OCI-LY3 (cell line): ENCODE data around the gene ATP10B.
"Not testable (repeated sequence)": the region's sequence is repeated elsewhere in the genome, so short reads cannot be mapped to it uniquely, and the experiment has no call there.

Experiments
- H2AFZ ChIP-seq: fragments of 200-600, 300-600 bp; shearing (Covaris generic); 2 replicates; pipeline ENCODE4 v1.6.0; 2014; ENCODE audit warnings: antibody characterized with exemption, low read depth, low read length
- H3K27ac ChIP-seq: fragments of 200-600, 300-600 bp; sonication (generic); 2 replicates; pipeline ENCODE4 v1.5.1; 2014; ENCODE audit warnings: mild to moderate bottlenecking, low read length, moderate library complexity, mixed read lengths
- H3K27me3 ChIP-seq: fragments of 200-600, 300-600 bp; sonication (generic); 2 replicates; pipeline ENCODE4 v1.6.1; 2014; ENCODE audit warnings: low read depth, low read length, mixed read lengths
- H3K36me3 ChIP-seq: fragments of 200-600, 300-600 bp; sonication (generic); replicated peaks from 2 replicates; pipeline ENCODE3; 2014; ENCODE audit warnings: low read depth, low read length, mixed read lengths
- H3K4me1 ChIP-seq: fragments of 300-600, 200-600 bp; sonication (generic); 2 replicates; pipeline ENCODE4 v1.6.1; 2014; ENCODE audit warnings: low read length, mixed read lengths
- H3K4me2 ChIP-seq: fragments of 200-600, 300-600 bp; sonication (generic); 2 replicates; pipeline ENCODE4 v1.6.1; 2014; ENCODE audit warnings: low read length, mixed read lengths
- H3K4me3 ChIP-seq: fragments of 300-600, 200-600 bp; sonication (generic); 2 replicates; pipeline ENCODE4 v1.5.1; 2014; ENCODE audit warnings: antibody characterized with exemption, mild to moderate bottlenecking, low read length, moderate library complexity
- H3K79me2 ChIP-seq: fragments of 300-600, 200-600 bp; shearing (Covaris generic); 2 replicates; pipeline ENCODE4 v1.6.1; 2014; ENCODE audit warnings: mild to moderate bottlenecking, low read length, mixed read lengths
- H3K9ac ChIP-seq: fragments of 300-600, 200-600 bp; shearing (Covaris generic); 2 replicates; pipeline ENCODE4 v1.6.0; 2014; ENCODE audit warnings: mild to moderate bottlenecking, low read length, moderate library complexity
- H3K9me3 ChIP-seq: fragments of 200-600, 300-600 bp; shearing (Covaris generic); 2 replicates; pipeline ENCODE4 v1.6.1; 2014; ENCODE audit warnings: low read length, mixed read lengths; ENCODE audit not compliant: insufficient read depth
- H4K20me1 ChIP-seq: fragments of 200-600, 300-600 bp; sonication (generic); 2 replicates; pipeline ENCODE4 v1.6.1; 2016; ENCODE audit warnings: low read length, mixed read lengths; ENCODE audit not compliant: insufficient read depth
- EZH2phosphoT487 ChIP-seq: fragments of 200-600 bp; shearing (Covaris generic); IDR thresholded peaks from 2 replicates; pipeline ENCODE4 v1.6.1; 2018; ENCODE audit warnings: antibody characterized with exemption, mixed run types, low read depth
- TF ChIP-seq, protein P1 (sequence below): fragments of 200-600, 300-600 bp; sonication (generic); IDR thresholded peaks from 2 replicates; pipeline ENCODE4 v1.5.1; 2014; ENCODE audit warnings: antibody characterized with exemption, low read length, low read depth

The ATP10B gene, protein sequence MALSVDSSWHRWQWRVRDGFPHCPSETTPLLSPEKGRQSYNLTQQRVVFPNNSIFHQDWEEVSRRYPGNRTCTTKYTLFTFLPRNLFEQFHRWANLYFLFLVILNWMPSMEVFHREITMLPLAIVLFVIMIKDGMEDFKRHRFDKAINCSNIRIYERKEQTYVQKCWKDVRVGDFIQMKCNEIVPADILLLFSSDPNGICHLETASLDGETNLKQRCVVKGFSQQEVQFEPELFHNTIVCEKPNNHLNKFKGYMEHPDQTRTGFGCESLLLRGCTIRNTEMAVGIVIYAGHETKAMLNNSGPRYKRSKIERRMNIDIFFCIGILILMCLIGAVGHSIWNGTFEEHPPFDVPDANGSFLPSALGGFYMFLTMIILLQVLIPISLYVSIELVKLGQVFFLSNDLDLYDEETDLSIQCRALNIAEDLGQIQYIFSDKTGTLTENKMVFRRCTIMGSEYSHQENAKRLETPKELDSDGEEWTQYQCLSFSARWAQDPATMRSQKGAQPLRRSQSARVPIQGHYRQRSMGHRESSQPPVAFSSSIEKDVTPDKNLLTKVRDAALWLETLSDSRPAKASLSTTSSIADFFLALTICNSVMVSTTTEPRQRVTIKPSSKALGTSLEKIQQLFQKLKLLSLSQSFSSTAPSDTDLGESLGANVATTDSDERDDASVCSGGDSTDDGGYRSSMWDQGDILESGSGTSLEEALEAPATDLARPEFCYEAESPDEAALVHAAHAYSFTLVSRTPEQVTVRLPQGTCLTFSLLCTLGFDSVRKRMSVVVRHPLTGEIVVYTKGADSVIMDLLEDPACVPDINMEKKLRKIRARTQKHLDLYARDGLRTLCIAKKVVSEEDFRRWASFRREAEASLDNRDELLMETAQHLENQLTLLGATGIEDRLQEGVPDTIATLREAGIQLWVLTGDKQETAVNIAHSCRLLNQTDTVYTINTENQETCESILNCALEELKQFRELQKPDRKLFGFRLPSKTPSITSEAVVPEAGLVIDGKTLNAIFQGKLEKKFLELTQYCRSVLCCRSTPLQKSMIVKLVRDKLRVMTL (N-terminal part only)

DNA sequence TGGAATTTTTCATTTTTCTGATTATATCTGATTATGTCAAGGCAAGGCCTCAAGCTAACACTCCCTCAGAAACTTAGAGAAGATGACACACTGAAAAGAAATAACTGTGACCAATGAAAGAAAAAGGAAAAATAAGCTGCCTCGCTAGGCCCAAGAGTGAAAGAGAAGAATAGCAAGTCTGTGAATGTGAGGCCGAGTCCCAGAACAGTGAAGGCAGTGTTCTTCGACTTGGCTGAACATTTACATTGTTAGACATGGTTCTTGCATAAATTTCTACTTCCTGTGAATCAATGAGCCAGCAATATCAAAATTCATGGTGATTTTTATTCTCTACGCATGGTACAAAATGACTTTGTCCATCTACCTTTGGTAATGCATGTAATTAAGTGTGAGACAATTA, at the start of gene ATP10B:
Gene ATP10B, minus strand, starts transcription at position 163 of the 400 bp plus-strand sequence. CDS start 164,137 bp downstream, outside the sequence.
- Histone ChIP-seq H2AFZ (no peak within 1 kb of the TSS), H4K20me1 (no peaks in the 10 kb centered on the region), H3K79me2 (no peaks in the 10 kb centered on the region), H3K9me3 (no peaks in the 10 kb centered on the region), H3K9ac (no peak within 1 kb of the TSS), H3K4me3 (no peak within 1 kb of the TSS), H3K4me1 (peaks cover 11% of the 10 kb centered on the region), H3K27me3 (peaks cover 18% of the 10 kb centered on the region; the same call in 1 of the 2 replicates), H3K4me2 (no peak within 1 kb of the TSS), H3K27ac (no peak within 1 kb of the TSS), H3K36me3 (no peaks in the 10 kb centered on the region)
- TF ChIP-seq, protein P1, sequence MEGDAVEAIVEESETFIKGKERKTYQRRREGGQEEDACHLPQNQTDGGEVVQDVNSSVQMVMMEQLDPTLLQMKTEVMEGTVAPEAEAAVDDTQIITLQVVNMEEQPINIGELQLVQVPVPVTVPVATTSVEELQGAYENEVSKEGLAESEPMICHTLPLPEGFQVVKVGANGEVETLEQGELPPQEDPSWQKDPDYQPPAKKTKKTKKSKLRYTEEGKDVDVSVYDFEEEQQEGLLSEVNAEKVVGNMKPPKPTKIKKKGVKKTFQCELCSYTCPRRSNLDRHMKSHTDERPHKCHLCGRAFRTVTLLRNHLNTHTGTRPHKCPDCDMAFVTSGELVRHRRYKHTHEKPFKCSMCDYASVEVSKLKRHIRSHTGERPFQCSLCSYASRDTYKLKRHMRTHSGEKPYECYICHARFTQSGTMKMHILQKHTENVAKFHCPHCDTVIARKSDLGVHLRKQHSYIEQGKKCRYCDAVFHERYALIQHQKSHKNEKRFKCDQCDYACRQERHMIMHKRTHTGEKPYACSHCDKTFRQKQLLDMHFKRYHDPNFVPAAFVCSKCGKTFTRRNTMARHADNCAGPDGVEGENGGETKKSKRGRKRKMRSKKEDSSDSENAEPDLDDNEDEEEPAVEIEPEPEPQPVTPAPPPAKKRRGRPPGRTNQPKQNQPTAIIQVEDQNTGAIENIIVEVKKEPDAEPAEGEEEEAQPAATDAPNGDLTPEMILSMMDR = no peak
- TF ChIP-seq EZH2phosphoT487 = no peak

DNA sequence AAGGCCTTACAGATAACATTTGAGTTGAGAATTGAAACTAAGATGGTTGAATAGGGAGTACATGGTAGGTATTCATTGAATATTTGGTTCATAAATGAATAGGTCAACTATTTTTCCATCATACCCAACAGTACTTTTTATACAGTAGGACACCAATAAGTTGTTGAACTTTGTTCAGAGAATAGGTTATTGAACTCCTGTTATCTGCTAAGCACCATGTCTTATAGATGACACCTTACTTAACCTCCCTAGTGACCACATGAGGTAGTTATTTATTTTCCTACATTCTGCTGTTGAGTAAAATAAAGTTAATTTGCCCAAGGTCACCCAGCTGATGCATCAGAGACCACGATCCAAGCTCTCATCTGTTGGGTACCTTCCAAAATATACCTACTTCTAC, 49.6 kb upstream of the ATP10B start:
- H3K36me3 ChIP-seq = no peaks in the 10 kb centered on the region
- no peaks in the 10 kb centered on the region for H3K9me3 ChIP-seq
- H3K4me3 ChIP-seq = no peak overlapping the region
- no peak overlapping the region for H3K4me2 ChIP-seq
- H4K20me1 ChIP-seq = no peaks in the 10 kb centered on the region
- no peaks in the 10 kb centered on the region for H3K4me1 ChIP-seq
- H3K9ac ChIP-seq = no peak overlapping the region
- no peak overlapping the region for H3K27ac ChIP-seq
- TF ChIP-seq EZH2phosphoT487 = no peak
- TF ChIP-seq, protein P1 = no peak
- H2AFZ ChIP-seq = no peak overlapping the region
- no peaks in the 10 kb centered on the region for H3K27me3 ChIP-seq
- no peaks in the 10 kb centered on the region for H3K79me2 ChIP-seq

DNA sequence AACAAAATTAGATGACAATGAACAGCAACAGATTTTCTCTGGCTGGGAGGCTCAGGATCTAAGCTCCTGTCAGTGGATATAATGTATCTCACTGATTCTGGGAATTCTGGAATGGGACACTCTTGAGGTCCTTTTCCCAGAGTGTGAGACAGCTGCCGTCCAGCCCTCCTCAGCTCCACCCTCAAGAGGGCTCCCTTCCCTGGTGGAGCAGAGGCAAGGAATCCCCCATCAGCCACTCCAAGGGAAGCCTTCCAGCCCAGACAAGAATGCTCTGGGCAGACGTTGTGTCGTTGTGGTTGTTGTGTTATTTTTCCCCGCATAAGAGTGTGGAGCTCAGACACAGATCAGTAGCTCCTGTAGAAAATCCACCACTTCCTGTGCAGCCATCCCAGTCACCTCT, 47.7 kb upstream of the ATP10B start:
- Histone ChIP-seq H2AFZ (no peak overlapping the region), H3K9ac (no peak overlapping the region), H3K4me2 (no peak overlapping the region), H3K9me3 (no peaks in the 10 kb centered on the region), H3K36me3 (no peaks in the 10 kb centered on the region), H3K4me3 (no peak overlapping the region), H3K27me3 (no peaks in the 10 kb centered on the region), H3K79me2 (no peaks in the 10 kb centered on the region), H4K20me1 (no peaks in the 10 kb centered on the region), H3K4me1 (no peaks in the 10 kb centered on the region), H3K27ac (no peak overlapping the region)
- TF ChIP-seq, protein P1 = no peak
- no peak for TF ChIP-seq EZH2phosphoT487

DNA sequence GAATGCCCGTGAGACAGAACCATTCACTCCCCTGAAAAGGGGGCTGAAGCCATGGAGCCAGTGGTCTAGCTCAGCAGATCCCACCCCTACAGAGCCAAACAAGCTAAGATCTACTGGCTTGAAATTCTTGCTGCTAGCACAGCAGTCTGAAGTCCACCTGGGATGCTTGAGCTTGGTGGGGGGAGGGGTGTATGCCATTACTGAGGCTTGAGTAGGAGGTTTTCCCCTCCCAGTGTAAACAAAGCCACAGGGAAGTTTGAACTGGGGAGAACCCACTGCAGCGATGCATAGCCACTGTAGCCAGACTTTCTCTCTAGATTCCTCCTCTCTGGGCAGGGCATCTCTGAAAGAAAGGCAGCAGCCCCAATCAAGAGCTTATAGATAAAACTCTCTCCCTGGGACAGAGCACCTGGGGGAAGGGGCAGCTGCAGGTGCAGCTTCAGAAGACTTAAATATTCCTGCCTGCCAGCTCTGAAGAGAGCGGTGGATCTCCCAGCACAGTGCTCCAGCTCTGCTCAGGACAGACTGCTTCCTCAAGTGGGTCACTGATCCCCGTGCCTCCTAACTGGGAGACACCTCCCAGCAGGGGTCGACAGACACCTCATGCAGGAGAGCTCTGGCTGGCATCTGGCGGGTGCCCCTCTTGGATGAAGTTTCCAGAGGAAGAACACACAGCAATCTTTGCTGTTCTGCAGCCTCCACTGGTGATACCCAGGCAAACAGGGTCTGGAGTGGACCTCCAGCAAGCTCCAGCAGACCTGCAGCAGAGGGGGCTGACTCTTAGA, 41.4 kb upstream of the ATP10B start:
- H3K27ac ChIP-seq, H3K36me3 ChIP-seq, H2AFZ ChIP-seq, H3K4me2 ChIP-seq, H4K20me1 ChIP-seq, H3K4me3 ChIP-seq, H3K79me2 ChIP-seq, H3K27me3 ChIP-seq, H3K4me1 ChIP-seq, H3K9ac ChIP-seq, H3K9me3 ChIP-seq: not testable (repeated sequence)
